ENCODE results near the gene FUT7.

Gene FUT7

GRCh38 chr9:137030538-137031527 lies 1.1 kb downstream of the FUT7 start:
- no peak for DNase-seq

- DNase-seq = no peak
Observed at GRCh38 chr9:137030006-137030405, 1.9 kb downstream of the FUT7 start.

- peak; percentile 86 for DNase-seq
Observed at GRCh38 chr9:137029058-137029936, 2.6 kb downstream of the FUT7 start.

GRCh38 chr9:137028263-137029057 lies 3.4 kb downstream of the FUT7 start:
- peak; percentile 83 for DNase-seq

- DNase-seq = no peak
Observed at GRCh38 chr9:137027369-137028262, 4.3 kb downstream of the FUT7 start, which contains the start of gene ABCA2. Gene ABCA2 (minus strand): TSS chr9:137028237. CDS start chr9:137028140, 97 bp downstream.

- DNase-seq = no peak
Observed at GRCh38 chr9:137026828-137027227, 5.1 kb downstream of the FUT7 start.

GRCh38 chr9:137026384-137026783 lies 5.5 kb downstream of the FUT7 start:
- DNase-seq = no peak

GRCh38 chr9:137025517-137025966 lies 6.3 kb downstream of the FUT7 start:
- DNase-seq = no peak

GRCh38 chr9:137023583-137023991 lies 8.3 kb downstream of the FUT7 start:
- DNase-seq = no peak

GRCh38 chr9:137023157-137023556 lies 8.7 kb downstream of the FUT7 start:
- DNase-seq = no peak

GRCh38 chr9:137022662-137023008 lies 9.3 kb downstream of the FUT7 start:
- no peak for DNase-seq

- no peak for DNase-seq
Observed at GRCh38 chr9:137021979-137022661, 9.8 kb downstream of the FUT7 start.

GRCh38 chr9:137021568-137021978 lies 10.3 kb downstream of the FUT7 start:
- no peak for DNase-seq

GRCh38 chr9:137020771-137021567 lies 10.9 kb downstream of the FUT7 start:
- no peak for DNase-seq

GRCh38 chr9:137019891-137020683 lies 11.8 kb downstream of the FUT7 start:
- no peak for DNase-seq

GRCh38 chr9:137018761-137019559 lies 12.9 kb downstream of the FUT7 start:
- no peak for DNase-seq

- DNase-seq = no peak
Observed at GRCh38 chr9:137017791-137018497, 13.9 kb downstream of the FUT7 start.

- DNase-seq = no peak
Observed at GRCh38 chr9:137017071-137017470, 14.8 kb downstream of the FUT7 start.
